ENCODE results near the gene ZNF497. TPM values are rescaled to one million over a fixed set of nuclear protein-coding genes. Genes with fewer than 3 reads are reported as not detected.
"Not testable (repeated sequence)": the region's sequence is repeated elsewhere in the genome, so short reads cannot be mapped to it uniquely, and the experiment has no call there.

The ZNF497 gene
- polyA plus RNA-seq, 4 donors = 2.9 to 6.5 (median 3.8) TPM

DNA sequence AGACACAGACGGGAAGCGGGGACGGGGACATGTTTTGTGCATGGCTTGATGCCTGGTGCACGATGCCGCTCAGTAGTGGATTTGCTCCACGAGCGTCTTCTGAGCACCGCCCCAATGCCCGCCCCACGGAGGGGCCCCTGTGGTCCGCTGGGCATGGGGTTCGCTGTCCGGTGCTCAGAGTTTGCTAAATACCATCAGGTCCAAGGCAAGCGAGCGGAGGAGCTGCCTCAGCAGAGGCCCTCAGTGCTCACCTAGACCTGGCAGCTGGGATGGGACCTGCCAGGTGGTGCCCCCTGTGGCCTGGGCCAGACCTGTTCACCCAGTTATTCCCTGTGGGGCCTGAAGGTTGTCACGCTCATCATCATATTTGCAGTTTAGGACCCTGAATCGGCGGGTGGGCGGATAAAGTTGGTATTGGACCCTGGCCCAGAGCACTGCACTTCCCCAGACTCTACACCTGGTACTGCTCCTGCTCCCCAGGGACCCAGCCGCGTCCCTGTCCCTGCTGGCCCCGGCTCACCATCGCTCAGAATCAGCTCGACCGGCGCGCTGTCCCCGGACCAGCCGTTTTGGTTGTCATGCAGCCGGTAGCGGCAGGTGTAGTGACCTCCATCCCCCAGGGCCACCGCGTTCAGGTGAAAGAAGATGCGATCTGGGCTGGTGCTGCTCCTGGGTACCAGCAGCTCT lies 11.5 kb downstream of the ZNF497 start:
- no peak for DNase-seq (ENCODE audit: low read depth in 4 of 4, low spot score in 3 of 4)

GRCh38 chr19:58350001-58350861 lies 12.3 kb downstream of the ZNF497 start:
- no peak for DNase-seq (ENCODE audit: low read depth in 4 of 4, low spot score in 3 of 4)

DNA sequence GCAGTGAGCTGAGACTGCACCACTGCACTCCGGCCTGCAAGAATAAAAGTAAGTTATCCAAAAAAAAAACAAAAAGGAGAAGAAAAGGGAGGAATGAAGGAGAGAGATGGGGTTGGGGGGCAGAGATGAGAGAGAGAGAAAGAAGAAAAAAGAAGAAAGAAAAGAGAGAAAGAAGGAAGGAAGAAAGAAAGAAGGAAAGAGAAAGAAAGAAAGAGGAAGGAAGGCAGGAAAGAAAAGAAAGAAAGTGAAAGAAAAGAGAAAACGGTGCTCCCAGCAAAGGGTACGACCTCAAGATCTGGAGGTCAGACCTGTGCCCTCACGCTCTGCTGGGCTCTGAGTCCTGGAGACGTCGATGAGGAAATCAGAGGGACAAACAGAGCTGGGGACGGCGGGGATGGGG lies 13.0 kb downstream of the ZNF497 start:
- no peak for DNase-seq (ENCODE audit: low read depth in 4 of 4, low spot score in 3 of 4)

GRCh38 chr19:58348080-58348479 lies 14.5 kb downstream of the ZNF497 start:
- DNase-seq (ENCODE audit: low read depth in 4 of 4, low spot score in 3 of 4) = not testable (repeated sequence)

DNA sequence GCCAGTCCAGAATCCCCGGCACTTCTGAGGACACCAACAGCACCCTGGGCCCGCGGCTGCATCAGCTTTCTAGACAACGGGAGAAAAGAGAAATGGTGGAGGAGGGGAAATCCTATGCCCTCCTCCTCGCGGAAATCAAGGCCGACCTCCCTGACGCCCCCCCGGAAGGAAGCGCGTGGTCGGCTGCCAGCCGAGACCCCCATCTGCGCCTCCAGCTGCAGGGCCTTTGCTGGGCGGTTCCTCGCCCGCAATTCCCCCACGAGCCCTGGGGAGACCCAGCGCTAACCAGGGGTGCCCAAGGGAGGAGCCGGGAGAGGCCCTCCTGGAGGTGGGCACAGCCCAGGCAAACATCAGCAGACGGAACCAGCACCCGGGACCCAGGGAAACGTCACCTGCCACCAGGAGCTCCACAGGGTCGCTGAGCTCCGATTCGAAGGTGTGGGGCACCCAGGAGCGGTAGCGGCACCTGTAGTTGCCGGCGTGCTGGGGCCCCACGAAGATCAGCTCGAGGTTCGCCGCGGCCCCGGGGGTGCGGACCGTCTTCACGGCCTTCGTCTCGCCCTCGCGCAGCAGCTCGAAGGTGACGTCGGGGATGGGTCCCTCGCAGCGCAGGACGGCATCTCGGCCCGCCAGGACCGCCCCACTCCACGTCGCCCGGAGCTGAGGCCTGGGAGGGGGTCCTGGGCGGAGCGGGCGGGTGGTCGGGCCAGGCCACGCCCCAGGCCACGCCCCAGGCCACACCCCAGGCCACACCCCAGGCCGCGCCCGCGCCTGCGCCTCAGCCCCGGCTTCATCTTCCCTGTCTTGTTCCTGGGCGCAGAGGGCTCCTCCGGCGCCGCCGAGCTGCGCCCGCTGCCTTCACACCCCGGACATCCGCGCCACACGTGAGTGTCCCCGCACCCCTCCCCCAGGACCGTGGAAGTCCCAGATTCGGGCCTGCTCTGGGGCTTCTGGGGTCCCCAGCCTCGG lies 15.3 kb downstream of the ZNF497 start:
- DNase-seq (ENCODE audit: low read depth in 4 of 4, low spot score in 3 of 4) = no peak

DNA sequence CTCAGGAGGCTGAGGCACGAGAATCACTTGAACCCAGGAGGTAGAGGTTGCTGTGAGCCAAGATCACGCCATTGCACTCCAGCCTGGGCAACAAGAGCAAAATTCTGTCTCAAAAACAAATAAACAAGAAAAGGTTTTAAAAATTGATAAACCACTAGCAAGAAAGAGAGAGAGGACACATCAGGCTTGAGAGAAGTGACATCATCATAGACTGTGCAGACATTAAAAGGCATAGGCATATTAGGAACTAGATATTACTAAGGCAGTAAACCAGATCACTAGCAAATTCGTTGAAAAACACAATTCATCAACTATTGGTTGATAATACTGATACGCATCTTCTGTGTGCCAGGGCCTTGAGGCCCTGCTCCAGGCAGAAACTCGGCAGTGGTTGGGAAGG lies 17.0 kb downstream of the ZNF497 start:
- no peak for DNase-seq (ENCODE audit: low read depth in 4 of 4, low spot score in 3 of 4)

GRCh38 chr19:58338825-58339558 lies 23.6 kb downstream of the ZNF497 start:
- DNase-seq (ENCODE audit: low read depth in 4 of 4, low spot score in 3 of 4) = no peak

DNA sequence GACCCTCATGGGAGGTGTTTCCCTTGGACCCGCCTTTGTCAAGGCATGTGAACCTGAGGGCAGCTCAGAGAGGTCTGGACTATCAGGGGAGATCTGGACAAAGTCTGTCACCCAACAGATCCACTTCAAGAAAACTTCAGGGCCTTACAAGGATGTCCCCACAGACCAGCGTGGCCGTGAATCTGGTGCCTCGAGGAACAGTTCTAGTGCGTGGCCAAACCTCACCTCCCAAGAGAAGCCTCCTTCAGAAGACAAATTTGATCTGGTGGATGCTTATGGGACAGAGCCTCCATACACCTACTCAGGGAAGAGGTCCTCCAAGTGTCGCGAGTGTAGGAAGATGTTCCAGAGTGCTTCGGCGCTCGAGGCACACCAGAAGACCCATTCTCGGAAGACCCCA lies 24.2 kb downstream of the ZNF497 start:
- DNase-seq (ENCODE audit: low read depth in 4 of 4, low spot score in 3 of 4) = no peak

DNA sequence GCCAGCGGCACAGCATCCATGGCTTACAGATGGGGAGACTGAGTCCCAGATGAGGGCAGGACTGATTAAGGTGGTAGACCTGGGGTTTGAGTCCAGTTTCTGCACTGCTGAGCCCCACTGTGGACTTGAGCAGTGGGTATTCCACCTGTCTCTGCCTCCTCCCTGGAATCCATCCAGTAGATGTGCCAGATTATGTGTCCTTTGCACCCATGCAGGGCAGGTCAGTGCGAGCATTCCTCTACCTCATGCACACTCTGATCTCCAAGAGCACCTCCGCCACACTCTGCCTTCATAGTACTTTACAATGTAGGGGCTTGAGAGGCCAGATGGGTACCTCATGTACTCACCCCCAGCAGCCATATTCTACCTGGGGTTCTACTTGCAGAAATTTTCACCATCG lies 25.7 kb downstream of the ZNF497 start:
- no peak for DNase-seq (ENCODE audit: low read depth in 4 of 4, low spot score in 3 of 4)

DNA sequence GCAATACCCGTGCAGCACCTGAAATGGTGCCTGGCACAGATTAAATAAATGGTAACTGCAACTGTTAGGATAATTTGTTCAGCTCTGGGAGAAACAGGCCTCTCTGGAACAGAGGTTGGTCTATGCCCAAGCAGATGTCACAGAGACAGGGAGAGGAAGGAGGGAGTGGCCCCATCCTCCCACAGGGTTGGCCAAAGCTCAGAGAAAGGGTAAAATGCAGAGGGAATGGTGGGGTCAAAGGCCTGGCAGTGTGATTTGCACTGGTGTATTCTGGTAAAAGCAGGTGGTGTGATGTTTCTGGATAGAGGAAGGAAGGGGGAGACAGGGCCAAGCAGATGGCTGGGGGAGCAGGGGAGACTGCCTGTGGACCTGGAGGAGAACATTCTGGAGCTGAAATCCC lies 26.3 kb downstream of the ZNF497 start:
- no peak for DNase-seq (ENCODE audit: low read depth in 4 of 4, low spot score in 3 of 4)

GRCh38 chr19:58335630-58336029 lies 26.9 kb downstream of the ZNF497 start:
- no peak for DNase-seq (ENCODE audit: low read depth in 4 of 4, low spot score in 3 of 4)

DNA sequence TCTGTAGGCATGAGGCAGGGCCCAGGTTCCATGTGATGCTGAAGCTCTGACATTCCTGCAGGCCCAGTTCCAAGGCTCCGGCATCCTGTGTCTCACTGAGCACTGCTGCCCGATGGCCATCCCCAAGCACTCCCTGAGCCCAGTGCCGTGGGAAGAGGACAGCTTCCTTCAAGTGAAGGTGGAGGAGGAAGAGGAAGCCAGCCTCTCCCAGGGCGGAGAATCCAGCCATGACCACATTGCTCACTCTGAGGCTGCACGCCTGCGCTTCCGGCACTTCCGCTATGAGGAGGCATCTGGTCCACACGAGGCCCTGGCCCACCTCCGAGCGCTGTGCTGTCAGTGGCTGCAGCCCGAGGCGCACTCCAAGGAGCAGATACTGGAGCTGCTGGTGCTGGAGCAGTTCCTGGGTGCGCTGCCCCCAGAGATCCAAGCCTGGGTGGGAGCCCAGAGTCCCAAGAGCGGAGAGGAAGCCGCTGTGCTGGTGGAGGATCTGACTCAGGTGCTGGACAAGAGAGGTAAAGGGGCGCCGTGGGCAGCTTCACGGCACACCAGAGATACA lies 27.8 kb downstream of the ZNF497 start:
- DNase-seq (ENCODE audit: low read depth in 4 of 4, low spot score in 3 of 4) = no peak

DNA sequence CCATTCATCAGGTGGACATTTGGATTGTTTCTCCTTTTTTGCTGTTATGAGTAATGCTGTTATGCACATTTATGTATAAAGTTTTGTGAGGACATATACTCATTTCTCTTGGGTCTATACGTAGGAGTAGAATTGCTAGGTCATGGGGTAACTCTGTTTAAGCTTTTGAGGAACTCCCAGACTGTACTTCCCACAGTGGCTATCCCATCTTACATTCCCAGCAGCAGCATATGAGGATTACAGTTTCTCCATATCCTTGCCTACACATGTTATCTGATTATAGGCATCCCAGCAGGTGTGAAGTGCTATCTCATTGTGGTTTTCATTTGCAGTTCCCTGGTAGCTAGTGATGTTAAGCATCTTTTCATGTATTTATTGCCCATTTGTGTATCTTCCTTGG lies 29.9 kb downstream of the ZNF497 start:
- no peak for DNase-seq (ENCODE audit: low read depth in 4 of 4, low spot score in 3 of 4)

DNA sequence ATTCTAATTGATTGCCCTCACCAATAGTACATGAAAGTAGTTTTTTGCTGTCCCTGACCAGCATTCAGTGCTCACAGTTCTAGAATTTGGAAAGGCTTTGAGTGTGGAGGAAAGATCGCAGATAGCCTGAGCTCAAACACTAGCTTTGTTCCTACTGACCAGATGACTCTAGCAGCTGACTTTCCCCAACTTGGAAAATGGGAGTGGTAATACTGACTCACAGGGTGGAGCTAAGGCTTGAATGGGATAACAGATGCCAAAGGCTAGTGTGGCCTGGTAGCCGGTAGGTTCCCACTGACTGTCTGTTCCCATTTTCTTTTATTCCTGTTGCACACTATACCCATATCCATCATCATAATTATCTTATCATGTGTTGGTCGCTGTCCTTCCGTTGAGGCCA lies 32.1 kb downstream of the ZNF497 start:
- no peak for DNase-seq (ENCODE audit: low read depth in 4 of 4, low spot score in 3 of 4)

- no peak for DNase-seq (ENCODE audit: low read depth in 4 of 4, low spot score in 3 of 4)
These were observed 33.6 kb downstream of the ZNF497 start for GRCh38 chr19:58328999-58329398.

GRCh38 chr19:58326914-58327726 lies 35.4 kb downstream of the ZNF497 start, which contains the start of gene ZSCAN22:
ZSCAN22 (plus strand) TSS chr19:58326994; CDS start chr19:58334803, 7,809 bp downstream.
- DNase-seq (ENCODE audit: low read depth in 4 of 4, low spot score in 3 of 4) = peak; percentile 89 to 95 (median 92)

- DNase-seq (ENCODE audit: low read depth in 4 of 4, low spot score in 3 of 4) = no peak
These were observed 36.0 kb downstream of the ZNF497 start for GRCh38 chr19:58326501-58326913.

- no peak for DNase-seq (ENCODE audit: low read depth in 4 of 4, low spot score in 3 of 4)
These were observed 37.1 kb downstream of the ZNF497 start for GRCh38 chr19:58325311-58326022.

Data from left renal pelvis (tissue), 4 donors.